IMR-90 (cell line): ENCODE measurements around the gene PDCD2L. TPM values are rescaled to one million over a fixed set of nuclear protein-coding genes. Genes with fewer than 3 reads are reported as not detected.

Source experiments
- ATAC-seq: fragments of 200-7000 bp; cut with Tn5 transposase; 2 replicates; pipeline ENCODE4 v1.9.1; 2020; ENCODE audit warnings: low read depth, mild to moderate bottlenecking, moderate library complexity
- BruUV-seq: library from RNA; stranded (reverse); fragments of 400-500 nt; replicated peaks from 2 replicates; lab custom pipeline; 2021; lab: Mats Ljungman, UMichigan
- CTCF ChIA-PET: fragments of 300-600 bp; formaldehyde crosslinking; extraction: SDS; loops from one replicate; lab custom pipeline; 2021; ENCODE audit warnings: antibody characterized with exemption; lab: Yijun Ruan, JAX
- POLR2A ChIA-PET: fragments of 300-600 bp; sonication (Branson Sonifier 250); formaldehyde crosslinking; loops from one replicate; lab custom pipeline; 2022; ENCODE audit warnings: antibody characterized with exemption; ENCODE audit not compliant: unreplicated experiment; lab: Charles Lee
- DNase-seq: peaks from one replicate; pipeline ENCODE4 v3.0.0; 2013
- H2AFZ ChIP-seq: replicated peaks from 2 replicates; pipeline ENCODE3; 2013; ENCODE audit warnings: low read length, mild to moderate bottlenecking; ENCODE audit not compliant: poor library complexity
- H2AK5ac ChIP-seq: 2 replicates; pipeline ENCODE4 v1.6.1; 2013; ENCODE audit warnings: low read depth, low read length, inconsistent platforms
- H2AK9ac ChIP-seq: replicated peaks from 2 replicates; pipeline ENCODE3; 2013; ENCODE audit warnings: mild to moderate bottlenecking, low read depth, low read length, moderate library complexity; ENCODE audit not compliant: poor library complexity
- H2BK120ac ChIP-seq: 2 replicates; pipeline ENCODE4 v1.6.1; 2013; ENCODE audit warnings: low read depth, low read length, inconsistent platforms
- H2BK15ac ChIP-seq: 3 replicates; pipeline ENCODE4 v1.6.1; 2013; ENCODE audit warnings: low read depth, low read length, inconsistent platforms
- H2BK20ac ChIP-seq: 2 replicates; pipeline ENCODE4 v1.6.1; 2013; ENCODE audit warnings: low read depth, mild to moderate bottlenecking, inconsistent platforms, low read length, moderate library complexity
- H2BK5ac ChIP-seq: 2 replicates; pipeline ENCODE4 v1.6.1; 2013; ENCODE audit warnings: mild to moderate bottlenecking, low read depth, low read length, inconsistent platforms; ENCODE audit not compliant: poor library complexity, severe bottlenecking
- H3K14ac ChIP-seq: replicated peaks from 2 replicates; pipeline ENCODE4 v1.6.1; 2013; ENCODE audit warnings: low read depth, low read length, inconsistent platforms
- H3K18ac ChIP-seq: 2 replicates; pipeline ENCODE4 v1.6.1; 2013; ENCODE audit warnings: low read depth, low read length, control low read depth
- H3K23ac ChIP-seq: 2 replicates; pipeline ENCODE4 v1.6.1; 2013; ENCODE audit warnings: low read depth, low read length, inconsistent platforms
- H3K27ac ChIP-seq: 2 replicates; pipeline ENCODE4 v1.5.1; 2013; ENCODE audit warnings: mild to moderate bottlenecking, control low read depth, low read length; ENCODE audit not compliant: insufficient read depth
- H3K27me3 ChIP-seq: 2 replicates; pipeline ENCODE4 v1.6.1; 2013; ENCODE audit warnings: low read length; ENCODE audit not compliant: control insufficient read depth, insufficient read depth
- H3K36me3 ChIP-seq: 2 replicates; pipeline ENCODE4 v1.6.1; 2013; ENCODE audit warnings: low read length, mixed read lengths; ENCODE audit not compliant: control insufficient read depth, insufficient read depth
- H3K4ac ChIP-seq: 2 replicates; pipeline ENCODE4 v1.6.1; 2013; ENCODE audit warnings: low read depth, low read length, inconsistent platforms
- H3K4me1 ChIP-seq: 2 replicates; pipeline ENCODE4 v1.6.1; 2013; ENCODE audit warnings: low read length, mixed read lengths; ENCODE audit not compliant: control insufficient read depth, insufficient read depth
- H3K4me2 ChIP-seq: 2 replicates; pipeline ENCODE4 v1.6.1; 2013; ENCODE audit warnings: low read depth, mild to moderate bottlenecking, control low read depth, low read length, moderate library complexity
- H3K4me3 ChIP-seq: 2 replicates; pipeline ENCODE4 v1.5.1; 2013; ENCODE audit warnings: low read depth, mild to moderate bottlenecking, control low read depth, low read length, moderate library complexity; ENCODE audit not compliant: insufficient read depth
- H3K56ac ChIP-seq: 2 replicates; pipeline ENCODE4 v1.6.1; 2013; ENCODE audit warnings: low read length, inconsistent platforms; ENCODE audit not compliant: insufficient read depth; ENCODE audit errors: extremely low read depth
- H3K79me1 ChIP-seq, 2 experiments: 2 replicates each; pipeline ENCODE4 v1.6.1; 2013; ENCODE audit warnings: low read length in 2 of 2, inconsistent platforms in 1 of 2, low read depth in 1 of 2
- H3K9ac ChIP-seq: 2 replicates; pipeline ENCODE4 v1.6.1; 2013; ENCODE audit warnings: low read depth, low read length, control low read depth
- H3K9me1 ChIP-seq: 2 replicates; pipeline ENCODE4 v1.6.1; 2013; ENCODE audit warnings: low read length, inconsistent platforms; ENCODE audit not compliant: insufficient read depth
- H3K9me3 ChIP-seq: 2 replicates; pipeline ENCODE4 v1.6.1; 2013; ENCODE audit warnings: low read length; ENCODE audit not compliant: control insufficient read depth, insufficient read depth
- H4K20me1 ChIP-seq: 2 replicates; pipeline ENCODE4 v1.6.1; 2013; ENCODE audit warnings: low read length, inconsistent platforms; ENCODE audit not compliant: insufficient read depth
- H4K5ac ChIP-seq: 2 replicates; pipeline ENCODE4 v1.6.1; 2013; ENCODE audit warnings: mild to moderate bottlenecking, low read depth, low read length, control low read depth
- H4K8ac ChIP-seq, 2 experiments: 2 replicates each; pipeline ENCODE4 v1.6.1; 2013; ENCODE audit warnings: low read depth in 2 of 2, low read length in 2 of 2, control low read depth in 1 of 2, inconsistent platforms in 1 of 2
- H4K91ac ChIP-seq: 2 replicates; pipeline ENCODE4 v1.6.1; 2013; ENCODE audit warnings: low read depth, low read length, inconsistent platforms; ENCODE audit not compliant: insufficient read depth
- BHLHE40 ChIP-seq: fragments of 150-350 bp; IDR thresholded peaks from 2 replicates; pipeline ENCODE4 v1.6.1; 2016; ENCODE audit warnings: mild to moderate bottlenecking, low read depth, low read length
- CHD1 ChIP-seq: IDR thresholded peaks from 2 replicates; pipeline ENCODE4 v1.6.1; 2012; ENCODE audit warnings: low read depth, low read length, improper control_type of control experiment
- CTCF ChIP-seq: conservative IDR thresholded peaks from 2 replicates; pipeline ENCODE4 v1.5.1; 2012; ENCODE audit warnings: mild to moderate bottlenecking, low read depth, low read length, improper control_type of control experiment
- MXI1 ChIP-seq: IDR thresholded peaks from 2 replicates; pipeline ENCODE4 v1.6.1; 2012; ENCODE audit warnings: low read depth, mild to moderate bottlenecking, low read length, moderate library complexity, borderline replicate concordance
- POLR2A ChIP-seq: IDR thresholded peaks from 2 replicates; pipeline ENCODE4 v1.6.1; 2012; ENCODE audit warnings: mild to moderate bottlenecking, low read depth, low read length
- RAD21 ChIP-seq: IDR thresholded peaks from 2 replicates; pipeline ENCODE4 v1.6.1; 2012; ENCODE audit warnings: low read length, improper control_type of control experiment
- RFX5 ChIP-seq: IDR thresholded peaks from 2 replicates; pipeline ENCODE4 v1.8.0; 2012; ENCODE audit warnings: low read depth, mild to moderate bottlenecking, low read length, moderate library complexity
- WGBS, 2 experiments: methylation state at CpG; one replicate each; pipeline versions ENCODE4 v1.1.5 to v1.1.7; 2013; ENCODE audit warnings: missing lambda C conversion rate in 2 of 2; ENCODE audit not compliant: insufficient read length in 1 of 2; ENCODE audit errors: extremely low coverage in 2 of 2; 5-methylcytosine and 5-hydroxymethylcytosine counted together
- dilution Hi-C: fragments of 300-500 bp; cut with HindIII; formaldehyde crosslinking; loops from one replicate; pipeline ENCODE4 v1.14.3; 2018; ENCODE audit warnings: low sequenced_read_pairs; ENCODE audit not compliant: unreplicated experiment
- in situ Hi-C: fragments of 300-500 bp; cut with MboI; formaldehyde crosslinking; loops from 3 replicates; pipeline ENCODE4 v1.14.3; 2019; ENCODE audit warnings: low sequenced_read_pairs, inconsistent platforms, mixed read lengths
- intact Hi-C: fragments of 100-400 bp; cut with micrococcal nuclease; formaldehyde crosslinking; loops from 2 replicates; pipeline ENCODE4 v1.10.0; 2022
- polyA plus RNA-seq, 3 experiments: library from polyadenylated mRNA; depleted of rRNA; stranded (reverse); fragments of >200 nt; gene quantifications; 2 replicates each; pipeline ENCODE4 v1.2.3, GENCODE V29; 2012; ENCODE audit warnings: low replicate concordance in 1 of 3
- total RNA-seq: library from RNA; depleted of rRNA; stranded (reverse); fragments of >200 nt; gene quantifications from 2 replicates; pipeline ENCODE4 v1.2.3, GENCODE V29; 2012

PDCD2L gene
- total and polyA plus RNA-seq, 2 of the 4 experiments (the other 2 are of a cell fraction): 10.6 to 13.0 TPM

DNA sequence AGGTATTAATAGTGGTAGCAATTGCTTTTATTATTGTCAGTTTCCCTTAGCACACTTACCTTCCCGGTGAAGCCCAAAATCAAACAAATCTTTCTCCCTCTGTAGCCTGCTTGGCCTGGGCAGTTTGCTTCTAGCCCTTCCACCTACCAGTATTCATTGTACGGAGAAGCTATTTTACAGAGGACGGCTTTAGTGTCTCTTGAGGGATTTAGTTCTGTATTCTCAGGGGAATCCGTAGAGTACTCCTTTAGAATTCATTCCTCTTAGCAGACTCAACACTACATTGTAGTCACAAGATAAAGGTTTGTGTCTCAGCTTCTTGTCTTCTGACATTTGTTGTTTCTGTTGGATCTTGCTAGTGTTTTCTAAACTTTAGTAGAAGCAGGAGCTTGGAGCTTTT, 53.2 kb downstream of the PDCD2L start:
- no peak overlapping the region for H3K14ac ChIP-seq
- H3K9me1 ChIP-seq: peaks cover 7% of the 10 kb centered on the region
- ATAC-seq: no peak
- H3K27ac ChIP-seq: no peak overlapping the region
- H3K9me3 ChIP-seq: no peaks in the 10 kb centered on the region
- CTCF ChIA-PET: no interaction called here
- H2BK5ac ChIP-seq: no peak overlapping the region
- no TSS peak for BruUV-seq
- no peak overlapping the region for H2BK120ac ChIP-seq
- no CpG with 5 or more reads among the region's 4 CpGs for WGBS, 2 experiments
- H2AFZ ChIP-seq: no peak overlapping the region
- intact Hi-C loops: no loop called here
- no peak overlapping the region for H2BK20ac ChIP-seq
- in situ Hi-C loops: no loop called here
- DNase-seq: no peak
- no peak overlapping the region for H2AK5ac ChIP-seq
- peaks cover 39 to 71% of the 10 kb centered on the region in 2 experiments for H3K79me1 ChIP-seq
- no peak overlapping the region for H4K5ac ChIP-seq
- no peak overlapping the region for H3K23ac ChIP-seq
- dilution Hi-C loops: no loop called here
- TF ChIP-seq RFX5: no peak
- no peak for TF ChIP-seq RAD21
- TF ChIP-seq BHLHE40: no peak
- no peak for TF ChIP-seq CTCF
- no peak for TF ChIP-seq MXI1
- TF ChIP-seq POLR2A: no peak
- TF ChIP-seq CHD1: no peak
- H3K4me2 ChIP-seq: no peak overlapping the region
- peaks cover 18% of the 10 kb centered on the region for H3K4me1 ChIP-seq
- H3K18ac ChIP-seq: no peak overlapping the region
- no peak overlapping the region for H4K8ac ChIP-seq
- H4K91ac ChIP-seq: no peak overlapping the region
- H3K27me3 ChIP-seq: no peaks in the 10 kb centered on the region
- H2BK15ac ChIP-seq: no peak overlapping the region
- POLR2A ChIA-PET: no interaction called here
- no peak overlapping the region for H3K4ac ChIP-seq
- peaks cover 42% of the 10 kb centered on the region for H3K36me3 ChIP-seq
- no peak overlapping the region for H3K4me3 ChIP-seq
- H3K56ac ChIP-seq: no peak overlapping the region
- no peak overlapping the region for H3K9ac ChIP-seq
- peaks cover 42% of the 10 kb centered on the region for H4K20me1 ChIP-seq
- no peak overlapping the region for H2AK9ac ChIP-seq
